DMS153 treated with DMSO at 0.1 percent for 48 hours (cell line): ENCODE results near the gene DOCK4.

Source experiments
- DNase-seq: peaks from one replicate; lab custom pipeline; 2025; ENCODE audit not compliant: unreplicated experiment; lab: John Stamatoyannopoulos, UW

The DOCK4 gene

DNA sequence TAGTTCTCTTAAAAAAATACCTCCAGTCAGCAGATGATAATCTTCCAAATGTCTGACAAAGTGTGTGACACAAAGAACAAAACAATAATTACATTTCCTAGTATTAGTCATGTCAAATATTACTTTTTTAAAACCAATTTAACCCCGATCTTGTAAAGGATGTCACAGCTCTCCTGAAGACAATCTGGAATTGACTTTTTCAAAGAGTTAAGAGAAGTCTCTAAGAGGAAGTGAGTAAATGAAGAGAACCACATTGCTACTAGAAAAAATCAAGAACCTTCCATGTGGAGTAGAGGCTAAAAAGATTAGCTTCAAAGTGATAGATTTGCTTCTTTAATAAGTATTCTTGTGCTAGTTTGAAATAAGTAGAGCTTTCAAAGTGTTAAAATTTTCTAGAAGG is 425.7 kb downstream of the DOCK4 start:
- no peak for DNase-seq

DNA sequence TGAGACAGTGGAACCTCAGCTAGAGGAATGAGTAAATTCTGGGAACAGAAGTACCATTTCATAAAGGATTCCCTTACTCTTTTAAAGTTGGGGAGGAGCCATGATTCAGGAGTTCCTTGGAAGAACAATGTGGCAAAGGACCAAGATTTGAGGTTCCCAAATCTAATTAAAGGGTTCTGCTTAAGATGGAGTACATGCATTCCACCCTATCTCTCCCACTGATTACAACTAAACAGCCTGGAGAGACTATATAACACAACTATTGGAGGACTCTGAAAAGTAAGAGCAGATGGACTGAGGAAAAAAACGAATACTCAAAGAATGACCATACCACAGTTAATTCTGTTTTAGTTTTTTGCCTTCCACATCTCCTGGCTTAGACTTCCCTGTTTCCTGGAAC is 431.0 kb downstream of the DOCK4 start:
- no peak for DNase-seq

DNA sequence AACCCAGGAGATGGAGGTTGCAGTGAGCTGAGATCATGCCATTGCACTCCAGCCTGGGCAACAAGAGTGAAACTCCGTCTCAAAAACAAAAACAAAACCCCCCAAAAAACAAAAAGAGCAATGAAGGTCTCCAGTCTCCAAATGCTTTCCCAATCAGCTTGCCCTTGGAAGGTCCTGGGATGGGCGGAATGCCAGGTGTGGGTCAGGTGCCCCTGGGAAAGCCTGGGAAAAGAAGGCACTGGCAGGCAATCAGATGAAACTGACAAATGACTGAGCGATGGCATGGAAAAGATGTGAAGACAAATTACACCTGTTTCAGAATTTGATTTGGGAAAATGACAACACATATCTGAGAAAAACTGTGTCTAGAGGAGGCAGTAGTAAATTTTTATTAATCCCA is 433.5 kb downstream of the DOCK4 start:
- DNase-seq: no peak

DNA sequence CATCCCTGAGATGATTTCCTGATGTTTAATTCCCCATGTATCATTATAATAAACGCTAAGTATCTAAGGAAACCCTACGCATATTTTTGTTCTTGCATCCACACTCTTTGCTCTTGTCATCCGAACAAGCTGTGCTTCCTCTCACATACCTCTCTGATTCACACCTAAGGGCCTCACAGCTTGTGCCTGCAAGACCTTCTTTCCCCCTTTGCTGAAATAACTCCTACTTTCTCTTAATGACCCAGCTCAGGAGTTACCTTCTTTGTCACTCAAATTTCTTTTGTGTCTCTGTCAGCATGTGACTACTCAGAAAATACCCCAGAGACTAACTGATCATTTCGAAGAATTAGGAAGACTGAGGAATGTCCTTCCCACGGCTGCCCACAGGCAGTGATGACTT is 434.6 kb downstream of the DOCK4 start:
- DNase-seq: no peak

DNA sequence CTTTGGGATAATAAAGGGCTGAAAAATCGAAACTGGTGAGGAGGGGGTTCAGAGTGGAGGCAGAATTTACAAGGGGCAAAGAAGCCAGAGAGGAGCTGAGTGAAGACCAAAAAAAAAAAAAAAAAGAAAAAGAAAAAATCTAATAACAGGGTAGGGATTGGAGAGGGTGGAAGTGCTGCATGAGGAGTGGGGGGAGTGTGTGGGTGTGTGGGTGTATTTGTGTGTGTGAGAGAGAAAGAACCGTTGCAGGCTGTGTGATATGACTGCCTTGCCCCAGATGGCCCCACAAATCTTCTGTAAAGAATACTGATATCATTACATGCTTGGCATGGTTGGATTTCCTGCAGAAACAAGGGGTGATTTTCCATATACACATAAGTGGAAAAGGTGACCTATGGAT is 436.1 kb downstream of the DOCK4 start:
- no peak for DNase-seq

DNA sequence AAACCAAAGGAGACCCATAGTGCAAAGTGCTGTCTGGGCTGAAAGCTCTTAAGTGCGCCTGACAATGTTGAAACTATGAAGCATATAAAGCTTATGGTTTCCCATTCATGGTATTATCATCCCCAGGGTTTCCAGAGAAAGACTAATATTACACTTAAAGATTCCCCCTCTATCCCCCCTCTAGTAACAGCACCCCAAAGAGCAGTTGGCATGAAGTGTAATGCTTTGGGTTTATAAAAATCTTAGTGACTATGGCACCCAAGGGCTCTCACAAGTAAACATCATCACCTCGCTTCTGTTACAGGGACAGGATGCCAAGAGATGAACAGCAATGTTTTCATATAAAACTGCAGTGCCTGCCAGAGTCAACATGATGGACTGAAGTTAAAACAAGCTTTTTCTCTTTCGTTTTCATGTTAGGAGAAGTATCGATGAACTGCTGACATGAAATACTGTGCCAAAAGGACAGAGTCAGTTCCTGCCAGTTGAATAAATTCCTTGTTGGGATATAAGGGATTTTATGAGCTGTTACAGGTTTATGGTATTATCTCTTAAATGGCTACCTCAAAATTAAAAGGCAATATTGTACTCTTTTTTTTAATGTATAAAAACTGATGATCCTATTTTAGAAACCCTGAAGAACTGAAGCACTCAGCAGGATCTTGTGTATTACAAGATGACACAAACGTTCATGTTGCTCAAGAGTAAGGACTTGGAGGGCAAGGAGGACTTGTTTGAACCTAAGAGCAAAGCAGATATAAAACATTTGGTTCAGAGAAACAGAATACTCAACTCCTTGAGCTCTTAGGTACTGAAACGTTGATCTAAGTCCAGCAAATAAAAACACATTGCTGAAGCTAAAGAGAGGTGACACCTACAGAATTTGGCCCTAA is 440.2 kb downstream of the DOCK4 start:
- DNase-seq: no peak

DNA sequence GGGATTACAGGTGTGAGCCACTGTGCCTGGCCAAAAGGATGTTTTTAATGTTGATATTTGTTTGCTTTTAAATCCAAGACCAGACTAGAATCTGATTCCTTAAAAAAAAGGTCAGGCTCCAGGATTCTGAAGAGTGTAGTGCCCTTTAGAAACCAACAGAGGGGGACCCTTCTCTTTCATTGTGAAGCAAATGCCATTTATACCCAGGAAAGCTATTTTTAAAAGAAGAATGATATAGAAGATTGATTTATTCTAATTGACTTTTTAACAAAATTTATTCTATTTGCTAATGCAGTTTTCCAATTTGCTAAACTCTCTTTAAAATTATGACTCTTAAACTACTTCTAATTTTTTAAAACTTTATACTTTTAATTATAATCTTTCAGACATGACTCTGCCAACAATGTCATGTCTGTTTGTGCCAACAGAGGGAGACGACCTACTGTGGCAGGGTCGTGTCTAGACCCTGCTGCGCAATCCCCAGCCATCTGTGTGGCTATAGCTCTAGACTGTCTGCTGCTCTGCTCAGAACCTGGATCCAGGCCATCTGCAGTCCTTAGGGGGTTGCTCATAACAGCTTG is 442.9 kb downstream of the DOCK4 start:
- peak; percentile 45 for DNase-seq

DNA sequence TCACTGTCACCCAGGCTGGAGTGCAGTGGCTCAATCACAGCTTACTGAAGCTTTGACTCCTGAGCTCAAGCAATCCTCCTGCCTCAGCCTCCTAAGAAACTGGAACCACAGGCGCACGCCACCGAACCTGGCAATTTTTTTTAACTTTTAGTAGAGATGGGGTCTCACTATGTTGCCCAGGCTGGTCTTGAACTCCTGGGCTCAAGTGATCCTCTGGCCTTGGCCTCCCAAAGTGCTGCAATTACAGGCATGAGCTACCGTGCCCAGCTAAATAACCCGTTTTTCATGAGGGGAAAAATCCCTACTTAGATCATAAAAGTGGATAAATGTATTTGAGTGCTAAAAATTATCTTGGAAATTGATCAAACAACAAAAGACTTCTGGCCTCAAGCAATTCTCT is 443.4 kb downstream of the DOCK4 start:
- no peak for DNase-seq

DNA sequence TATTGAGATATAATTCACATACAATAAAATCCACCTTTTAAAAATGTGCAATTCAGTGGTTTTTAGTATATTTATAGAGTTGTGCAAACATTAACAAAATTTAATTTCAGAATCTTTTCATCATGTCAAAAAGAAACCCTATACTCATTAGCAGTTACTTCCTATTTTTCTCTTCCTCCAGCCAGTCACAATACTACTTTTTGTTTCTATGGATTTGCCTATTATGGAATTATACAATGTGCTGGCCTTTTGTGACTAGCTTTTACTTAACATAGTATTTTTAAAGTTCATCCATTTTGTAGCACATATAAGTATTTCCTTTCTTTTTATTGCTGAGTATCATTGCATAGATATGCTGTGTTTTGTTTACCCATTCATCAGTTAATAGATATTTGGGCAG is 444.0 kb downstream of the DOCK4 start:
- DNase-seq: no peak

DNA sequence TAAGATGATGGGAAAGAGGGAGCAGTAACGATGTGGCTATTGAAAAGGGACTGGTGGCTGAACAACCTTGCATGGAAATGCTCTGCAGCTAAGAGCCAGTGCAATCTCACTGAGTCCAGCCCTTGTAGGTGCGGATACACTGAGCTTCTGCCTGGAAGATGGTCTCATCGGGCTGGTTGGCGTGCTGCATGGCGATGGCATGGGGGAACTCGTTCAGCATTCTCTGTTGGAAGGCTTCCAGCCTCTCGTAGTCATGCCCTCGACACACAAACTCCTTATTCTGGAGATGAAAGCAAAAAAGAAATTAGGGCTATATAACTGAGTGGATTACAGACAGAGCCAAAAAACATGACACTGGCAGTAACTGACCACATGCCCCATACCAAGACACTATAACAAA is 446.2 kb downstream of the DOCK4 start:
- no peak for DNase-seq

DNA sequence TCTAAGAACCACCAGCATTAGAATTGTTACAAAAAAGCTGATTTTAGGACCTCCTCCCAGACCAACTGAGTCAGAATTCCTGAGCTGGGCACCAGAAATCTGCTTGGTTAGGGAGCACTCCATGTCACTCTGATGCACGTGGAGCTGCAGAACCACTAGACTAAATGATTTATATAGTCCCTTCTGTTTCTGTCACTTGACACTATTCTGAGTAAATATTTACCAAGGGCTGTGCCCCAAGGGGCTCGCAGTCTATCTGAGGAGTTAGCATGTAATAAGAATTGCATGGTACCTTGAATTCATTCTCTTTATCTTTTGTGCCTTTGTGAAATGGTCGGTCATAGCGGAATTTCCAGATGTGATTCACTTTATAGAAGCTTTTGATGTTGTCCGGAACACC is 447.9 kb downstream of the DOCK4 start:
- DNase-seq: no peak

DNA sequence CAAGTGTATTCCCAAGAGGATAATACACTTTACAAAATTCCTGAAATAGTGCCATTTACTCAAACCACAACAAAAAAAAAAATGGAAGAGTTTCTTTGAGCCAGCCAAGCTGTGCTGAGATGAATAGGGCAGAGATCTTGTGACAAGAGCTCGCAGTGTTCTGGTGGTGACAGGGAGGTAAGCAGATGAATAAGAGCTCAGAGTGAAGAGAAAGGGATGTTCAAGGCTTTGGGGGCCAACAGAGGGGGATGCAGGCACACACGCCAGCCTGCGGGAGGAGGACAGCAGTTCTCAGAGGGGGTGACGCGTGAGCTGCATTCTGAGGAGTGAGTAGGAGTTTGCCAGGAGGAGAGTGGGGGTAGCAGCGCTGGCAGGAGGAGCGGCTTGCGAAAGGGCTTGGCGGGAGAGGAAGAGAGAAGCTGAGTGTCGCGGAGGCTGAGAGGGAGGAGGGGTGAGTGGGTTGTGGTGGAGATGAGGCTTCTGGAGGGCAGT is 449.5 kb downstream of the DOCK4 start:
- DNase-seq: no peak

DNA sequence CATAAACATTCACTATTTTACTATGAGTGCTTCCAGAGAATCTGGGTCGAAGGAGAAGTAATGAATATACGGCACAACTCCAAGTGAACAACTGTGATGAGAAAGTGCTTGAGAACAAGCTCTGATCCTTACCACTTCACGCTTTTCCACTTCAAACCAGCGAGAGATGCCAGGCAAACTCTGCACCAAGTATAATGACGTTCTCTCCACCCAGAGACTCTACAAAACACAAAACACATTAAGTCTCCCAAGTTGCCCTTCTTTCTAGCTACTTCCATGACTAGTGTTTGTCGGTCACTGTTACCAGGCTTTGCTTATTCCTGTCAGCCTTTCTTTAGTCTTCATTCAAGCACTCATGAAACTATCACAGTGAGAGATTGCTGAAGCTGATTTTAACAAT is 450.8 kb downstream of the DOCK4 start:
- DNase-seq: no peak

DNA sequence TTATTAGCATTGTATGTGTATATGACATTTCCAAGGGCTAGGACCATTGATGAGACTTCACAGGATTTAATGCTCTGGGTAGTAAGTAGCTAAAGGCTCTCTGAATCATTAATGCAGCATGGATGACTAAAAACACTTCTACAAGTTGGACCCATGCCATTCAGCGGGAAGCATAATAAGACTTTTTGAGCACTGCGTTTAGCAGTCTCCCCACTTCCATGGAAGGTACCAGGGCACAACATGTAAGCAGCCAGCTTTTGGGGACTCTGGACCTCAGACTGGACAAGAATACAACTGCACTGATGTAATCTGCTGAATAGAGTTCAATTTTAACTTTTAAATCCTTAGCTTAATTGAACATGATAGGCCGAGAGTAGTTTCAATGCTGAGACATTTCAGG is 452.2 kb downstream of the DOCK4 start:
- no peak for DNase-seq

DNA sequence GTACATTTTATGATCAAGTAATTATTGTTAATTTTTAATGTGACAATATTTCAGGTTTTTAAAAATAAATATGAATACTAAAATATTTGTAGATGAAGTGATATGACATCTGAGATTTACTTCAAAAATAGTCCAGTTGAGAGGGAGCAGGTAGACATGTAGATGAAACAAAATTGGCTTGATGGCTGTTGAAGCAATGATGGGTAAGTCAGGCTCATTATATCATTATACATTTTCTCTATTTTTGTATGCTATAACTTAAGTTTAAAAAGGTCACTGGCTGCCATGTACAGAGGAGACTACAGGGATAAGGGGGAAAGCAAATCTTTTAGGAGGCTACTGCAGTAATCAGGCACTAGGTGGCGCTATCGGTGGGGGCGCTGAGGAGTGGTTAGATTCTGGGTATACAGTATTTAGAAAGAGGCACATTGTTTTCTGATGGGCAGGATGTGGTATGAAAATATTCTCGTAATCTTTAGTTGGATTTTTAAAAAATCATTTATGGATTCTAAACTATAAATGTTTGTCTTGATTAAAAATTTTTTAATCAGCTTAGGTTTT is 454.1 kb downstream of the DOCK4 start:
- no peak for DNase-seq

DNA sequence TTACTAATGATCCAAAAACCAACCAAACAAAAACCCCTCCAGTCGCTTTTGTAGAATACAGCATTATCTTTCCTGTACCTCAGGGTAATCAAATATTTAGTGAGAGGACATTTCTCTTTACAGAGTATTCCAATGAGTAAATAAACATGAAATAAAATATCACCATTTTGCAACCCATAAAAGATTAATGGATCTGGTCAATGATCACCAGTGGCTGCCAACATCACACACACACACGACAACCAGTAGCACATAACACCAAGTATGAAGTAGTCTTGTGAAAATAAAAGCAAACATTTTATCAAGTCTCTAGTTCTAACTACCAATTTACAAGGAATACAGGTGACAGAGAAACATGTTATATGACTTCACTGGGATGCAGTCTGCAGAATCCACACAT is 455.3 kb downstream of the DOCK4 start:
- no peak for DNase-seq

DNA sequence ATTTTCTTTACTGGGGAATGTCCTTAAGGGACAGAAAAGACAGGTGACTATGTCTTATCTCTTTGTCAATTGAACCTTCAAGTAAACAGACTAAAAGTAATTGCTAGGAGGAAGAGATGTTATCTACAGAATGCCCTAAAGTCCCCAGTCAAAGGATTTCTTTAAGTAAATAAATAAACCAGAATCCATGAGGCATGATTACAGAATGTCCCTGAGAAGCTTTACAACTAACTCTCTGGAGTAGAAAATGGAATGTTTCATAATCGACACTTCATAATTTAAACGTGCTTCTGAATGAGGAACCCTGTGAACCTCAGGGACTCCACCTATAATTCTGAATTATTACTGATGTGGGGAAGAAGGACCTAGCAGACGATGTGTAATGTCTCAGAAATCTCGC is 456.0 kb downstream of the DOCK4 start:
- no peak for DNase-seq

DNA sequence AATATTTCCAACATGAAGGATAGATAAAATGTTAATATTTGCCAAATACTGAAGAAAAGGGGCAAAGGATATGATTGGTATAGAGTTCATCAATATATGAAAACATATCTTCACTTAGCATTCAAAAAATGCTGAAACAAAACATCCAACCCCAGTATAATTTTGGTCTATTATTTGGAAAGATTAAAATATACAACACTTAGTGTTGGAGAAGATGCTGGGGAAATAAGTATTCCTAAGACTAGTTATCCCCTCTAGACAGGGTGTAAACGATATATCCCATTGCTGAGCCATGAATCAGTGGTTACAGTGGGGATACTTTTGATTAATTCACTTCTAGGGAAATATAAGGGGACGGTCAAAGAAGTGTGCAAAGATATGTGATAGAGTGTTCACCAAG is 456.6 kb downstream of the DOCK4 start:
- DNase-seq: no peak

DNA sequence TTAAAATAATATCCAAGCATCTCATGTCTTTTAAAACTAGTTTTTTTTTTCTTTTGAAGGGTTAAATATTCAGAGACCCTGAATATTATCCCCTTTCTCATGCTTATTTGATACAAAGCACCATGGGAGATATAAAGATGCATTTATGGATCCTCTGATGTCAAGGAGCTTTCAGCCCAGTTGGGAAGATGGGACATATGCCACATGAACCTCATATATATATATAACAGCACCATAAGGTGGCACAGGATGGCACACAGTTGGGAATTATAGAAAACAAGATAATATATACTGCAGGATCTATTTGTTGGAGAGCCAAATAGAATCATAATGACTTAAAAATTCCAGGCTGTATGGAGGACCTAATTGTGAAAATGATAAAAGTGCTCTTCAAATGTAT is 458.5 kb downstream of the DOCK4 start:
- DNase-seq: no peak

DNA sequence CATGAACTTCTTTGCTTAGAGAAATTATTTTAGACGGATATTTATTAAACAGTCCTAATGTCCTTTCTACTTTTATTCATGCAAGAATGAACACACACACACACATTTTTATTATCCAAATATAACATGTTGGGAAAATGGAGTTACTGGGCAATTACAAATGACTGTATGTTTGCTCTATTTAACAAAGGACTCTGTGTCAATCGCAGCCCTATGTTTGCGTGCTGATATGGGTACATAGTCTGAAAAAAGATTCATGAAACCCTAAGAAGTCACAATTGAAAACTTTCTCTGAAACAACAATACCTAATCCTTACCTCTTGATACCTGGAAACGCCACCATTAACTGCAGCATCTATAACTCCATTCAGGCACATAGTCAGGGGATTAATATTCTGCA is 459.2 kb downstream of the DOCK4 start:
- no peak for DNase-seq

DNA sequence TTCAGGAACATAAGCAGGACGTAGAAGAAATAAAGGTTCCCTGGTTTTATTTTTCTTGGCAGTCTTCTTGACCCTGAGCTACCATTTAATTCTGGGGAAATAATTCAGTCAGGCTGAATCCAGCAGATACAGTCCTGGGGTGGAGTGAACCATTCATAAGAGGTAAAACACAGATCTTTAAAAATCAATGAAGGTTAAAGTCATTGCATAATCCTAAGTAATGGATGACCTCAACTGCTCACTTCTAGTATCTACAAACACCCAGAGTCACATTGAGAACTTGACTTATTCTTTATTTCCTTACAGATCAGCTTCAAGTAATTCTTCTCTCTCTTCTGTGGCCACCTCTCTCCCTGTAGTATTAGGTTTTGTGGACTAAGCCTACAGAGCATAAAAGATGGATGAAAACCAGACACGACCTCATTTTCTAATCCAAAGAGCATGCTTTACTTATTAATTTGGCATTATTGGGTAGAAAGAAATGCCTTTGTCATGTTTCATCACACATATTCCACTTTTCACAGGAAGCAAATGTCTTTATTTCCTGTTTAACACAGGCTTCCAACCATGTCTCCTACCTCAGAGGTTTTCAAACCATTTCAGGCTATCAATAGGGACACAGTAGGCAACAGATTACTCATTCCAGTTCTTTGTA is 461.6 kb downstream of the DOCK4 start:
- no peak for DNase-seq
